NCI-H446 (cell line): ENCODE measurements around the gene COLEC12.

ENCODE experiments used
- DNase-seq, 2 experiments: peaks; one replicate each; lab custom pipeline; 2025; lab: John Stamatoyannopoulos, UW

COLEC12 gene

DNA sequence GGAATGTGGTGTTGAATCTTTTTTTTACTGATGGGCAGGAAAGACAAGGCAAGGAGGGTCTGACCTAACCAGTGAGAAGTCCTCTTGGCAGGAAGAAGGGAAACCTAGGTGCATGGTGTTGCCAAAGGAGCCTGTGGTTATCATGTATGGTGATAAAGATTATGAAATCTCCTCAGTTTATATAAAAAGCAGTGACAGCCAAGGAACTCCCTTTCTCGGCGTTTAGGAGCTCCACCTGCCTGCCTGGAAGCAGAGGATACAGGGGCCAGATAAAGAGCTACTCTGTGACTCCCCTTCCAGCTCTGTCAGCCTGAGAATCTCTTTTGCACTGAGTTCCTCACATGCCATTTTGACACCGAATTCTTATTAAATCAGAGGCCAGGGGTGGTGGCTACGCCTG is 26.1 kb downstream of the COLEC12 start:
- DNase-seq = no peak

DNA sequence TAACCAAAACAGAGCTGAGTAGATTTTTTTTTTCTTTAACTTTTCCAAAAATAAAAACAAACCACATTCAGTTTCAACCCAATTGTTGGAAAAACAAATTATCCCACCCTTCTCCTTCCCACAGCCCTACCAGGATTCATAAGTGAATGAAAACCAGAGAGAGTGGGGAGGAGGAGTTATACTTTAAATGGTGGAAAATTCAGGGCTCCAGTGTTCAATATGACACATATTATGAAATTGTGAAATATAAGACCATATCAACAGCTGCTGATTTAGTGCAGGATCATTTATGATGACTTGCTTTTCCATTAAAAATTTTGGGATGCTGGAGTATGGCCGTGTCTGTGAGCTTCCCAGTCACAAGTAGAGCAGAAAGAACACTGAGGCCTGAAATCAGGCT is 26.7 kb downstream of the COLEC12 start:
- DNase-seq = no peak

DNA sequence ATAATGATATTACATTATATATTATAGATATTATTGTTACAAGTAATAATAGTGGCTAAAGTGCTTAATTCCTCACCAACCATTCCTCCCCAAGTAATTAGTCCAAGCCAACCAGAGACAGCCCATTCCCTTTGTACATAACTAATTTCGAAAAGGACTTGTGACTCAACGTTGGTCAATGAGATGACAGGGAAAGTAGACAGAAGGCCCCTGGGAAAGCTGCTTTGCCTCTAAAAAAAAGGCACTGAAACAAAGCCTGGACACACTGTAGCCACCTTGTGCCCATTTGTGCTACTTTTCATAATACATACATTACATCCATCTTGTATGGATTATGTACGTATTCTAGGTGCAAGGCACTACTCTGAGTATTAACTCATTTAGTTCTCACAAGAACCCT is 28.8 kb downstream of the COLEC12 start:
- DNase-seq = no peak

DNA sequence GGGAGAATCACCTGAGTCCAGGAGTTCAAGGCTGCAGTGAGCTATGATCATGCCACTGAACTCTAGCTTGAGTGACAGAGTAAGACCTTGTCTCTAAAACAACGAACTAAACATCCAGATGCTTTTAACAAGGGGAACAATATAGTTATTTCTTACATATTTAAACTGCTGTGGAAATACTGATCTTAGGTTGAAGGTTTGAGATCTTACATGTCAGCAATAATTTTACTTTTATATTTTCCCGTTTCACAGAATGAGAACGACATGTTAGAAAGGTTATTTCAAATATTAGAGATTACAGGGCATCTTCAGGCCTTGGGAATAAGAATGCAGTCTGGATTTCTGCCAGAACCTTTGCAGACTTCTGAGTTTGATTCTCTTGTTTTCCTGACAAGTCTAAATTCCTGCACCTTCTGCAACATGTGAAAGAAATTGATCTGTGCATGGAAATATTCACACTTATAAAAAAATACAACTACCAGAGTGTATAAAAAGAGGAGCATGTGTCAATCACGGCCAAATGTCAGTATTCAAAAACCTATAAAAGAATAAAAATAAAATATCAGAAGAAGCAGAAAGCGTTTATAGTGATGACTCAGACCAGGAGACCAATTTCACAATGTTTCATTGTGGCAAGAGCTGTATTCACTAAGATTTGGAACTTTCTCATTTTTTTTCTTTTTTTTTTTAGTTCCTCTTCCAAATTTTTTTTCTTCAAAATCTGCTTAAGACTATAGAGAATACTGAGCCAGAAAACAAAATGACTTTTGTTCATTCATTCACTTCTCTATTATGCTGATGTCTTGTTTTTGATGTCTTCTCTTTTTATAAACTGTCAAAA is 29.6 kb downstream of the COLEC12 start:
- no peak for DNase-seq

DNA sequence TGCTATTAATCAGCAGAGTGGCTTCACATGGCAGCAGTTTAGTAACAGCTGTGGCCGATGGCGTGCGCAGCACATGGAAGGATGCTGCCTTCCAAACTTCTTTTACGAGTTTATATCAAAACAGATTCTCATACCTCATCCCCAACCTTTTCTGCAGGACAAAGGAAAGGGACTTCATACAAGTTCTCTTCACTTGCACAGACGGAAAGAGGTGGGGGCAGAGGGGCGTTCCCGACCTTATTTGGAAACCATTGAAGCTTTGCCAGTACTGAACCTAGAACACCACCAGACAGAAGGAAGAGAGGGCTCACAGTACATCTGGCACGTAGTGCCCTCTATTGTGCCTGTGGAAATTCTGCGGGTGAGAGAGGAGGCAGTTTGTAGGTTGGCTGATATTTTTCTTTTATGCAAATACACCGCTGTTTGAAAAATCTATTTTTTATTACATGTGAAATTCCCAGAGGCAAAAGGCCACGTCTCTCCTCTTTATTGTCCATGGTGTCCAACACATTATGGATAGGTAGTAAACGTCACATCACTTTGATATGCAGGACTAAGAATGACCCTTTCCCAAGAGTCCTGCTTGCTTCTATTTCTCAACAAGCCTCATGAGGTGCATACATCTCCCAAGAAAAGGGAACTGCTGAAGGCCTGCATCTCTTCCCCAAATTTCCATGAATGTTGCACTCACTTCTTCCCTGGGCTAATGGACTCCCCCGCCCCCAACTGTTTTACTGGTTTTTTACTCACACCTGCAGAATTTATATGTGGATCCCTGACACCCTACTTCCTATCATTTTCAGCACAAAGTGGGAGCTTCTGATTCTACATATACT is 31.3 kb downstream of the COLEC12 start:
- no peak for DNase-seq

DNA sequence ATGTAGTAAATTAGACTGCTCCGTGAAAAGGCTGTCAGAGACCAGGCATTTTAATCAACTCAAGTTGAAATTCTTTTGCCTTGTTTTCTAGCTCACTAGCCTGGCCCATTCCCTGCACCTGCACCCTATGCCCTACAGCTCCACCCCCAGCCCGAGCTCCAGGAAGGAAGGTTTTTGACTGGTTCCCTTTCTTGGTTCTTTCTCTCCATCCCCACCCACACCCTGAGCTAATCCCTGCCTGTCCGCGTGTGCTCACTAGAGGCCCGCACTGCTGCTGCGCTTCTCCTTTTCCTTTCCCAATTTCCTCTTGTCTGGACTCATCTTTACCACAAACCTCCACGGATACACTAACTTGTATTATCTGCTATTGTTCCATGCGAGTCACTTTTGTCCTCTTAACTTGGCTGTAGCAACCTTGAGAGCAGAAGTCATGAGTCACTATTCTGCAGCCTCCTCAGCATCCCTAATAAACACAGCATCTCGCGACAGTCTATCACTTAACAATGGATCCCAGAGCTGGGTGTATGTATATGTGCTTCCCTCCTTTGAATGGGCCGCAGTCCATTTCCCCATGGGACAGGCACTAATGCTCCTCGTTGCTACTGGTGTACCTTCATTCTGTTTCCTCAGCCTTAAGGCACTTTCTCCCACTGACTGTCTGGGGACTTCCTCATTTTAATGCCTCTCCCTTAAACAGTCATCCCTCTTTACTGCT is 36.5 kb downstream of the COLEC12 start:
- DNase-seq = no peak

DNA sequence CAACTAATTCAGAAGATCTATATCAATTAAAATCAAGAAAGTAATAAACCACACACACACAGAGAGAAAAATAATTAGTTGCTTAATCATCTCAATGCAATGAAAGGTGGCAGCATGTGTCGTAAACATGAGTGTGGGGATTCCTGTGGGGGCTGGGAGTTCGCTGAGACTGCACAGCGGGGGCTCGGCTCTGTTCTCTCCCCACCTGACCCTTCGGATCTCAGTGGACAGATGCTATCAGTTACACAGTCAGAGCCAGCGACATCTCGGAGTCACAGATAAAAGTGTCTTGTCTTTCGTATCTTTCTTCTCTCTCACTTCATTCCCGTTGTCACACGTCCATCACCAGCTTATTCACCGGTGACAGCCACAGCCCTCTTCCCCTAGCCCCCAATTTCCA is 37.1 kb downstream of the COLEC12 start:
- DNase-seq = no peak

DNA sequence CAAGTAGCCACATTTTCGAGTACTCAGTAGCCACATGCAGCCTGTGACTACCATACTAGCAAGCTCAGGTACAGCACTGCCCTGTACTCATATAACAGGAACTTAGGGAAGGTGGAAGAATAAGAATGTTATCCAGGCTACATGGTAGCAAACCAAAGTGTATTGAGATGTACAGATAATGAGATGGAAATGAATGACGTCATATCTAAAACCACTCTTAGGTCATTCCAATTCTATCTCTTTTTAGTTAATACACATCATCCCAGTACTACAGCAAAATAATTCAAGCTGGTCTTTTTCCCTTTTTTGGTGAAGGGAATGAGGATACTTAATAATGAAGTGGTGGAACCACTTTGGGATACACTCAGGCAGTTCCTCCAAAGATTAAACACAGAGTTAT is 38.7 kb downstream of the COLEC12 start:
- no peak for DNase-seq

DNA sequence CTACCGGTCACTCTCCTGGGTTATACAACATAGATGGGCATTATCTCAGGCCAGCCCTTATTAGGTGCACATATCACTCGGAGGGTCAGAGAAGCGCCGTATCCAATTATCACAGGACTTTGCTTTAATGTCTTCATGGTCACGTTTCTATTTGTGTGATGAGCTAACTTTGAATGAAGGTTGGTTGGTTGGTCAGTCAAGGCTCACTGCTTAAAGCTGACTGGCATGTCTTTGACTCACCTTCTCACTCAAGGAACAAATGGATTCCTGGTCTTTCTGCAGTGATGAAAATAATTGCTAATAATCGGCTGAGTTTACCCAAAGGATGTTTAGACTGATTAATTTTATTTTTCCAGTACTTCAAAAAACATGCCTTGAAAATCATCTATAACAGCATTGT is 39.7 kb downstream of the COLEC12 start:
- no peak for DNase-seq

DNA sequence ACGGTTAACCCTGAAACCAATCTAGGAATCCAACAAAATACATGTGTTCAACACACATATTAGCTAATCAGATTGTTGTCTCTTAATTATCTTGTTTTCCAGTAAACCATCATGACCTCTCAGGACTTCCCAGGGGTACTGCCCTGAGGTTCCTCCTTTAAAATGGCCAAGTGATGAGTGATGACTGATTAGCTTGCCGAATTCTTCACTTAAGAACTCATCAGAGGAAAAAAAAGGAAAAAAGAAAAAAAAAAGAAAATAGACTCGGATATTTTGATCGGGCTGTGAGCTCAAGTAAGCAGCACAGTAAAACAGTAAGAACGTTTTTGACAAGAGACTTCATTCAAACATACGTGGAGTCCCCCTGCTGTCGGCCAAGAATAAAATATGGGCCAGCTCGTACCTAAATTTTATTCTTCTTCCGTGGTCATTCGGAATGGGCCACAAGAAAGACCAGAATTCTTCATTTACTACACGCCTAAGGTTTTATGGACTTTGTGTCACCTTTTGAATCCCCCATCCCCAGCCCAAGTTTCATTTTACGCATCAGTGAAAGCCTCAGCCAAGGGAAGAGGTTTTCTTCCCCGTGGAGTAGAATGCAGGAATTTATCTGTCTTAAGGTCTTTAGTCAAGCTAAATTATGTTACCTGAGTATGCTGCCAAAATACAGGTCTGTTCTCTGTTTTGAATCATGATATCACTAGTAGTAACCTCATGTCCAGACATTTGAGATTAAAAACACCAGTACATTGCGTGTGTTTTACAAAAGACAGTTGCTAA is 40.5 kb downstream of the COLEC12 start:
- no peak for DNase-seq

DNA sequence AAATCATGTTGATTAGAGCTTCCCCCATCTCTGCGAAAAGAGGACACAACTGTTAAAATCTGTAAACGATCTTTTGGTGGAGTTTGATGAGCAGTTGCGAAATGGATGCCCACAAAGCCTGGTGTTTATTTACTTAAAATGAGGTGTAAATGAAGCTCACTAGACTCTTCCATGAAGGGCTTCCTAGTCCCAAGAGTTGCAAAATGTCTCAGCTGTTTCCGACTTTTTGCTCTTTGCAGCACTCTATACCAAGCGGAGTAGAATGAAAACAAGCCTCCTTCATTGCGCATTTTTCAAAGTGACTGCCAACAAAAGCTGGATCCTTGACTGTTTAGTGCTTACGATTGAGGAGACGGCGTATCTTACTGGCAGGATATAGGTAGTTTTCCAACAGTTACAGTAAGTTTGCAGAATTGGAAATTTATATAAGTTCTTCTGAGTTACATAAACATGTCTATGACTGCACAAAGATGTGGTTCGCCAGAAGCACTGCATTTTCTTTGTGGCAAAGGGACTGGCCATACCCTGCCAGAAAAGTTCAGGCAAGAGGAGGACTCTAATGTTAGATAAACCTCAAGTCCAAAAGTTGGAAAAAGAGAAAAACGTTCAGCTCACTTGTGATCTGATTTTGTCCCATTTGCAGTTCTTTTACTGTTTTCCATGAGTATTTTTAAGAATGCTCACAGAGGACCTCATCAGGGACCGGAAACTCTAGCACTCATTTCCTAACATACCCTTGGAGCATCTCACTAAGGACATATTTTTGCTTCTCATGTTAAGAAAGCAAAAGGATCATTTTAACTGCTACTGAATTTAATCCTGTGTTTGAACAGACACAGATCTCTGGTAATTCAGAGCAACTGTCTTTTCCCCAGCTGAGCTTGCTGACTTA is 42.7 kb downstream of the COLEC12 start:
- DNase-seq = no peak

DNA sequence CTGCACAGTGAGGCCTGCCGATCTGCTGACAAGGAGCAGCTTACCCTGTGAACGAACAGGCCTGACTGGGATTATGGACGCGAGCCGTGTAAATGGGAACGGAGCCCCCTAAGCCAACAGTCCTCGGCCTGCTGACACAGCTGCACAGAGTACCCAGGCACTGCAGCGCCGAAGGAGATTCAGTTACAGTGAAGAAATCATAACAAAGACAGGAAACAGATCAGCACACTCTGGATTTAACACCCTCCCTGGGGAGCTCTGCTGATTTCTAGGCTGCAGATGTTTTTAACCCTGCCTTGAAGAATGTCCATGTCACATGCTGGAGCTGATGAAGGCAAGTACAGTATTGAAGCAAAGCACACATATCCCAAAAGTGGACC is 43.4 kb downstream of the COLEC12 start:
- DNase-seq = no peak

DNA sequence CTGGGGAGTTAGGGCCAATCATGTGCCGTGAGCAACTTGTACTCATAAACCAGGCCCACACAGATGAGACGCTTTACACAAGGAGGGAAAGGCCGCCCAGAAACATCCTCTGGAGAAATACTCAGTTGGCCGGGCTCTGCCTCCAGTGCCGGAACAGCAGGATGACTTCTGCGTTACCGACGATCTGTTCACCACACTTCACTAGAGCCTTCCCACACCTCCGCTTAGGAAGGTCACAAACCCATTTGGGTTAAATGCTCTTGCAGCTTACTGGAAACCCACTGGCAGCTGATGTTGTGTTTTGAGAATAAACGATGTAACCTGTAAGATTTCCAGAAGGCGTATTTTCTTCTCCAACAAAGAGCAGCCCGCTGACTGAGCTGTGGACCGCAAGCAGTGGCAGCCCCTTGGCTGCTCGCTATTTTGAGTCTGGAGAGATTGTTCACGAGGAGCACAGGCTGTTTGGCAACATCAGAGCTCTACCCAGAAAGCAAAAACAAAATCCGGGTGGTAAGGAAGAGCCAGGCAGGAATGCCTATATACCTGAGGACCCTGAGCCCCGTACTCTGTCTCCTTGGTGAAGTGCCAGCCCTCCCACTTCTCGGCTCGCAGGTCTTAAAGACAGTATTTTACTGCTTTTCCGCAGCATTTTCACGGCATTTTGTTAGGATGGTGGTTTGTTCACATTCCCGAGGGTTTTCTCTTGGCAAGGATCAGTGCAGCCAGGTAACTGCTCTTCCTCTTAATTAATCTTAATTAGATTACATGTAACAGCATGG is 44.0 kb downstream of the COLEC12 start:
- no peak for DNase-seq

DNA sequence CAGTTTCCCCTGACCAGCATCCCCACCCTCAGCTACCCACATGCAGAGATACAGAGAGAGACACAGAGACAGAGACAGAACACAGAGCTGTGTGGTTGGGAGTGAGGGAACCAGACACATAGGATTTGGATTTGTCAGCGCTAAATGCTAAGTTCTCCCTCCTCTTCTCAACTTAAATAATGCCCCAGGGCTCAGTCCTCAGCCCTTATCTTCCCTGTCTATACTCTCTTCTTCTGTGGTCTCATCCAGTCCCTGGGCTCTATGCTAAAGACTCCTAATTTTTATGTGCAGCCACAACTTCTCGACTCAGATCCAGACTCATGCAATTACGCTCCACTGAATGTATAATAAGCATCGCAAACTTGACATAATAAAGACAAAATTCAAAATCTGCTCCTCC is 47.1 kb downstream of the COLEC12 start:
- DNase-seq = no peak

DNA sequence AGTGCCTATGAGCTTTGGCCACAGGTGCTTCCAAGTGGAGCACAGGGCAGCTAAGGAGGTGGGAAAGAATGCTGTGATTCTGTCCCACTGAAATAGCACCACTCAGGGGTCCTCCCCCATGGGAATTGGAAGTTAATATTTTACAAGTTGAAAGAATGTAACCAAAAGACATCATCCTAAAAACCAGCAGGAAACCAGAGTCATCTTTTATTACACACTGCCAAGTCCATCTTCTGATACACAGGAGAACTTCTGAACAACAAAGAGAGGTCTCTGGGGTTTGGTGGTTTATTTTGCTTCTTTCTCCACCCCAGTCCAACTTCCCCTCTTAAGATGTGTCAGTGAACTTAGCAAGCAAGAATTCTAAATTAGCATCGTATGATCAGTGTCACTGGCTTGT is 47.7 kb downstream of the COLEC12 start:
- DNase-seq = no peak

DNA sequence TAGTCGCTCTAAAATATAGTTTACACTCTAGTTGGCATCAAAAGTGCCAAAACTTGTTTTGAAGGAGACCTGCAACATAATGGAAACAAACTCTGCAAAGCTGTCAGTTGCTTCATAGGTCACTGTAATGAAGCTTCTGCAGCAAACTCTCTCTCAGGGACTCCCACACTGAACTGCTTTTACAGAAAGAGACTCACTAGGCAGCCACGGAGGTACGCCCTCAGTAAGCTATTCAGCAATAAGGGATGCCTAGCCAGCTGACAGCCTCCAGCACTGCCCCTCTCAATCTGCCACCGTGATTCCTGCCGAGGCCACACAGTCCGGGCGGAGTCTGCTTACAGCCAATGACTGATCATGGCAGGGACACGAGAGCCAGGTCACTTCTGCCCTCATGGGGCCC is 51.1 kb downstream of the COLEC12 start:
- DNase-seq = no peak

DNA sequence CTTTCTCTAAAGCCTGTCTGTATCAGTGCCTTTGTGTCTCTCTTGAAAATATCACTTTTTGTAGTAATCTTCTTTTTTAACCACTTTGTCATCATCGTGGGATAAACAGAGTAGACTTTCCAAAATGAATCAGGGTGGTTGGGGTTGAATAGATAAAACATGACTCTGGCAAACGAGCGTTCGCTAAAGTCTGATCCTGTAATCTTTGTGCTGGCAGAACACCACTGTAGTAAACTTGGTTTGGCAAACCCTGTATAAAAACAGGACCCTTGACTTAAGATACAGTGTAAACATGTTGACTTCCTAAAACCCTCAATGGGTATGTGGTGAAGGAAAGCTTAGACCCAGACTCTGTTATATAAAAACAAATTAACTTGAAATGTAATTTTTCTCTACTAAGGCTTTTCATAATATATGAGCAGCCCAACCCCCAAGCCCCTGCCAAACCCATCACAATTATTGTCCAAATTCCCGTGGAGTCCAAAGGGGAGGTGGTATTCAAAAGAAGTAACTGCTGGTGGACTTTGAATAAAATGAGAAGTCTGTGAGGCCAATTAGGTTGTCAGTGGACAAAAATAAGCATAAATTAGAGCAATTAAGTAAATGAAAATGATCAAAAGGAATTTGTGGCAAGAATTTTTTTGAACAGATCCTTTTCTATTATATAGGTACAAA is 52.2 kb downstream of the COLEC12 start:
- DNase-seq = no peak

DNA sequence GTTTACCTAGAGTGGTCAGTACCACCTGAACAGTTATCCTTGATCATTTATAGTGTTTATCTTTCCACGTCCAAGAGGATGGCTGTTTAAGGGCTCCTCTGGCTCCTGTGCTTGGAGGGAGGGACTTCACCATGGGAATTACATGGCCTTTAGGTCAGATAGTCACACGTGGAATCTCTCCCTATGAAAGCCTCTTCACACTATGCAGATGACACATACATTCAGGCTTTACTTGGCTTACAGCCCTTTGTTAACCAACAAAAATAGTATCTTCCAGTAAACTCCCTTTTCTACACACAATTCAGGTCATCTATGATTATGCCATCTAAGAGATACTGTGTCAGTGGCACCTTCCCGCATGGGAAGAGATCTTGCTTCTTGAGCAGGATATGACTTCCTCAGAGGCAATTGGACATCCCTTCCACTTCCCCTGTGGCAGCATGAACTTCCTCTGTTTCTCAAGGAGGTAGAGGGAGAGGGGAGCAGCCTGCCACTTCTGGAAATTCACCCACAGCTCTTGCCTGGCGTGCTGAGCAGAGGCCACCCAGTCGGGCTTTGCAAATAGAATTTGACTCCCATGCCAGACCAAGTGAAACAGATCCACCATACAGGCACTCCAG is 53.5 kb downstream of the COLEC12 start:
- no peak for DNase-seq

DNA sequence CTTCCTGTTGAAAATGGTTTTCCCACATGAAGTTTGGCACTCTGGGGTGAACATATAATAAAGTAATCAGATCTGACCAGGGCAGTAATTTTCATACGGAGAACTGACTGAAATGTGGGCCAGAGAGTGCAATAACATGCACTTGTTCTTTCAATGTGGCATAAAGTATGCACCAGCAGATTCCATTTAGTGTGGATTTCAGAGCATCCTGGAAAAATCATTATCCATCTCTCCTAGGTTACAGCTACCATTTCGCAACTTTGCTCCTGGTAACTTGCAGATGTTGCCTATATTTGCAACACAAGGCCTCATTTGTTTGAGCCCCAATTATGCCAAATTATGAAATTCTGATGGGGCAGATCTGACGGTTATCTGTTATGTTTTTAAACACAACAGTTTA is 55.4 kb downstream of the COLEC12 start:
- no peak for DNase-seq
